Calu3 (cell line): ENCODE data around the gene TCP1. TPM values are rescaled to one million over a fixed set of nuclear protein-coding genes. Genes with fewer than 3 reads are reported as not detected.

Experiments
- Bru-seq: library from RNA; stranded (reverse); fragments of 400-500 nt; gene quantifications from one replicate; lab custom pipeline; 2021; lab: Mats Ljungman, UMichigan
- BruChase-seq, 2 experiments: library from RNA; stranded (reverse); fragments of 400-500 nt; gene quantifications; one replicate each; lab custom pipeline; 2021; lab: Mats Ljungman, UMichigan
- BruUV-seq: library from RNA; stranded (reverse); fragments of 400-500 nt; replicated peaks from 2 replicates; lab custom pipeline; 2021; lab: Mats Ljungman, UMichigan
- CTCF ChIA-PET: fragments of 300-600 bp; sonication (Branson Sonifier 250); formaldehyde crosslinking; loops from one replicate; lab custom pipeline; 2022; ENCODE audit warnings: antibody characterized with exemption; lab: Charles Lee
- DNase-seq: peaks from one replicate; pipeline ENCODE4 v3.0.0; 2022
- H3K27ac Mint-ChIP-seq: one replicate; pipeline ENCODE4 v1.8.0; 2022; ENCODE audit warnings: mixed read lengths; ENCODE audit not compliant: unreplicated experiment
- H3K27me3 Mint-ChIP-seq: one replicate; pipeline ENCODE4 v1.8.0; 2022; ENCODE audit warnings: mixed read lengths; ENCODE audit not compliant: unreplicated experiment
- H3K36me3 Mint-ChIP-seq: one replicate; pipeline ENCODE4 v1.8.0; 2022; ENCODE audit warnings: mild to moderate bottlenecking, moderate library complexity, mixed read lengths; ENCODE audit not compliant: insufficient read depth, unreplicated experiment
- H3K4me1 Mint-ChIP-seq: one replicate; pipeline ENCODE4 v1.8.0; 2022; ENCODE audit warnings: mild to moderate bottlenecking, low read depth, mixed read lengths; ENCODE audit not compliant: unreplicated experiment
- H3K4me3 Mint-ChIP-seq: one replicate; pipeline ENCODE4 v1.8.0; 2022; ENCODE audit warnings: mild to moderate bottlenecking, low read depth, moderate library complexity, mixed read lengths; ENCODE audit not compliant: unreplicated experiment
- H3K9me3 Mint-ChIP-seq: one replicate; pipeline ENCODE4 v1.8.0; 2022; ENCODE audit warnings: low read depth, mixed read lengths; ENCODE audit not compliant: unreplicated experiment
- CTCF ChIP-seq: fragments of 200-600 bp; IDR thresholded peaks from one replicate; pipeline ENCODE4 v1.8.0; 2022; ENCODE audit warnings: antibody characterized with exemption; ENCODE audit not compliant: unreplicated experiment
- intact Hi-C: fragments of 100-400 bp; cut with micrococcal nuclease; formaldehyde crosslinking; loops from one replicate; pipeline ENCODE4 v1.10.0; 2022; ENCODE audit not compliant: unreplicated experiment
- long read RNA-seq: library from polyadenylated mRNA; stranded (forward); transcript quantifications from one replicate; pipeline ENCODE4 v2.0.0, GENCODE V29; 2022
- total RNA-seq: library from RNA; stranded (reverse); gene quantifications from 2 replicates; pipeline ENCODE4 v1.2.3, GENCODE V29; 2022

Gene TCP1
- total RNA-seq (311 and 357 TPM in 2 replicates), Bru-seq, nascent RNA (percentile 98 among the genes with signal in this experiment), BruChase-seq, experiment 1, labeled RNA remaining after a 6-hour chase (percentile 99 among the genes with signal in this experiment), BruChase-seq, experiment 2, labeled RNA remaining after a 2-hour chase (percentile 98 among the genes with signal in this experiment)
- long read RNA-seq, transcript TCP1-201 (12 exons, 2,499 nt) = major isoform, 424 of 482 reads
- long read RNA-seq, partial matches to known transcripts = 35 of 482 reads
- long read RNA-seq, other reads (novel, unspliced or antisense) = 19 of 482 reads

- peak within 1 kb of the TSS; percentile 98 for H3K27ac Mint-ChIP-seq
- H3K9me3 Mint-ChIP-seq = no peaks in the 10 kb centered on the region
- no TSS peak for BruUV-seq
- intact Hi-C loops = loop anchor here (1.0 to 5.0 kb wide), 5 partner anchors 18 to 153 kb away; partner anchors contain the start of genes SOD2 and WTAP
- peak; percentile 98 for DNase-seq
- H3K4me1 Mint-ChIP-seq = peaks cover 44% of the 10 kb centered on the region
- TF ChIP-seq CTCF = no peak
- H3K4me3 Mint-ChIP-seq = peak within 1 kb of the TSS; percentile 86
- H3K27me3 Mint-ChIP-seq = no peaks in the 10 kb centered on the region
- CTCF ChIA-PET = interaction anchor here (0.6 to 2.4 kb wide), 8 partner anchors 12 to 1583 kb away, joined by 3 to 16 read pairs (median 4); partner anchors contain the start of genes ACAT2 and WTAP
- peaks cover 92% of the 10 kb centered on the region for H3K36me3 Mint-ChIP-seq
Measured at GRCh38 chr6:159789377-159790148, at the start of gene TCP1. TSS of gene TCP1 (minus strand) at chr6:159789602. CDS start at chr6:159789468, 134 bp downstream.

- CTCF ChIA-PET = interaction anchor here (0.8 kb wide), 1 partner anchor 340 kb away, joined by 3 read pairs; no protein-coding TSS in a partner anchor
- no peak overlapping the region for H3K4me3 Mint-ChIP-seq
- peaks cover 6% of the 10 kb centered on the region for H3K4me1 Mint-ChIP-seq
Measured at GRCh38 chr6:159838020-159838744, 48.8 kb upstream of the TCP1 start.

GRCh38 chr6:159837511-159837910 lies 48.1 kb upstream of the TCP1 start:
- TF ChIP-seq CTCF = no peak
- Mint-ChIP-seq H3K9me3 (no peaks in the 10 kb centered on the region), H3K27ac (no peak overlapping the region), H3K4me3 (no peak overlapping the region), H3K27me3 (peaks cover 14% of the 10 kb centered on the region), H3K4me1 (peaks cover 6% of the 10 kb centered on the region), H3K36me3 (no peaks in the 10 kb centered on the region)
- CTCF ChIA-PET = interaction anchor here (0.7 to 0.8 kb wide), 2 partner anchors 273 to 341 kb away, joined by 3 read pairs; no protein-coding TSS in a partner anchor
- no peak for DNase-seq
- BruUV-seq = no TSS peak
- intact Hi-C loops = no loop called here

More at GRCh38 chr6:159838020-159838744, 48.8 kb upstream of the TCP1 start:
- no TSS peak for BruUV-seq
- DNase-seq = no peak
- TF ChIP-seq CTCF = no peak
- no peaks in the 10 kb centered on the region for H3K36me3 Mint-ChIP-seq
- no peaks in the 10 kb centered on the region for H3K9me3 Mint-ChIP-seq
- intact Hi-C loops = no loop called here
- no peak overlapping the region for H3K27ac Mint-ChIP-seq
- peaks cover 14% of the 10 kb centered on the region for H3K27me3 Mint-ChIP-seq
